GM21825 (cell line): ENCODE data around the gene COL1A1.

ENCODE experiments used
- ATAC-seq: cut with Tn5 transposase; IDR thresholded peaks from one replicate; pipeline ENCODE4 v1.9.1; 2021; ENCODE audit warnings: mild to moderate bottlenecking, moderate library complexity; ENCODE audit not compliant: unreplicated experiment

The COL1A1 gene

GRCh38 chr17:50144355-50144754 lies 57.1 kb downstream of the COL1A1 start:
- no peak for ATAC-seq

DNA sequence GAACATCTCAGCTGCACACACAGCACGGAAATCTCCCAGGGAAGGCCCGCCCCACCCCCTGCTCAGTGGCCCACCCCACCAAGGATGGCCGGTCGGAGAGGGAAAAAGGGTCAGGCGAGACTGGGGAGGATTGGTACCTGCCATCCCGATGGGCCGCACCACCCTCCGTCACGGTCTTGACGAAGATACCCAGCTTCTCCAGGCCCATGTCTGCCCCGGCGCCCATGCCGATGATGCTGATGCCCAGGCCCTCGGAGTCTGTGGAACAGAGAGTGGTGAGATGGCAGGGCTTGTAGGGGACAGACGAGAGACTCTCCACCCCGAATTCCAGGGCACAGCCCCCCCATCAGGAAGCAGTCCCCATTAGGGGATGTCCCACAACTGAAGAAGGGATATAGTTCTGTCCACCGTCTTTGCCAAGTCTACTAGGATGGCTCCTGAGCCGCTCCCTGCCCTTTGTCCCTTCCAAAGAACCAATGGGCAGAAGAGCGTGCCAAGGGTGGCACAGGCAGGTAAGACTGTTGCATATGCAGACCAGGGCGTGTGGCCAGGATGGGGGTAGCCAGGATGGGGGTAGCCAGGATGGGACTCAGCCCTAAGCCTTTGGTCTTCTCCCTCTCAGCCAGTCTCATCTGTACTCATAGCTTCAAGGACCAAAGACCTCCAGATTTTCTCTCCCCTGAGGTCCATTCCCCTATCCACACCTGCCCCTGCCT lies 57.8 kb downstream of the COL1A1 start:
- no peak for ATAC-seq

DNA sequence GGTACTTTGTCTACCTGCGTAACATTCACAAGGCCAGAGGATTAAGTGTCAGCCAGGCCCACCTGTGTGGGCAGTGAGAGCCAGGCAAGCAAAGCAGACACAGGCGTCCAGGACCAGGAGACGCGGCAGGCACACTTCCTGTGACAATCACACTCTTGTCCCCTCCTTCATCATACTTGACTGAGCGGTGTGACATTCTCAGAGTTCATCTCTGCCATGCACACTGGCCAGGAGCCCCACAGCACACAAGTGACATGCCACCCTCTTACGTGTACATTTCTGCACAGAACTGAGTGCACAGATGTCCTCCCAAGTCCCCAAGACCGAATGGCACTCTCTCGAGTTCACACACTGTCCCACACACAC lies 59.7 kb downstream of the COL1A1 start:
- no peak for ATAC-seq

DNA sequence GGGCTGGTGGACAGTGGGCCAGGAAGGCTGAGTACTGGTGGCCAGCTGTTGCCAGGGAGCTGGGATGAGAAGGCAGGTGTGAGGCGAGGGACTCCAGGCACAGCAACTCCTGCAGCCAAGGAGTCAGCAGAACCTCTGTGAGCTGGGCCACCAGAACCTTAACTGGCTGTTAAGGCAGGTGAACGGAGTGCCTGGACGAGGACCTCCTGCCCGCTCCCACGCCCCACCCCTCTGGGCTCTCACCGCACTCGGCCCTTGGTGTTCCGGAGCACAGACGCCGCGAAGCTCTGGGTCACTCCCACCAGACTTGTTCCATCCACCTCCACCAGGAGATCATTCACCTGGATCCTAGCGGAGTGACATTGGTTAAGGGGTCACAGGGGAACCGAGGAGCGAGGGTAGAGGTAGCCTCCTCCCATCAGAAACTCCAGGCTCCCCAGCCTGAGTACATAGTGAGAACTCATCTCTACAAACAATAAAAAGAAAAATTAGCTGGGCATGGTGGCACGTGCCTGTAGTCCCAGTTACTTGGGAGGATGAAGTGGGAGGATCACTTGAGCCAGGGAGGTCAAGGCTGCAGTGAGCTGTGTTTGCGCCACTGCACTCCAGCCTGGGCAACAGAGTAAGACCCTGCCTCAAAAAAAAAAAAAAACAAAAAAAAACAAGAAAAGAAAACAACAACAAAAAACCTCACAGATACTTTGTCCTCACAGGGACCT lies 60.2 kb downstream of the COL1A1 start:
- no peak for ATAC-seq

DNA sequence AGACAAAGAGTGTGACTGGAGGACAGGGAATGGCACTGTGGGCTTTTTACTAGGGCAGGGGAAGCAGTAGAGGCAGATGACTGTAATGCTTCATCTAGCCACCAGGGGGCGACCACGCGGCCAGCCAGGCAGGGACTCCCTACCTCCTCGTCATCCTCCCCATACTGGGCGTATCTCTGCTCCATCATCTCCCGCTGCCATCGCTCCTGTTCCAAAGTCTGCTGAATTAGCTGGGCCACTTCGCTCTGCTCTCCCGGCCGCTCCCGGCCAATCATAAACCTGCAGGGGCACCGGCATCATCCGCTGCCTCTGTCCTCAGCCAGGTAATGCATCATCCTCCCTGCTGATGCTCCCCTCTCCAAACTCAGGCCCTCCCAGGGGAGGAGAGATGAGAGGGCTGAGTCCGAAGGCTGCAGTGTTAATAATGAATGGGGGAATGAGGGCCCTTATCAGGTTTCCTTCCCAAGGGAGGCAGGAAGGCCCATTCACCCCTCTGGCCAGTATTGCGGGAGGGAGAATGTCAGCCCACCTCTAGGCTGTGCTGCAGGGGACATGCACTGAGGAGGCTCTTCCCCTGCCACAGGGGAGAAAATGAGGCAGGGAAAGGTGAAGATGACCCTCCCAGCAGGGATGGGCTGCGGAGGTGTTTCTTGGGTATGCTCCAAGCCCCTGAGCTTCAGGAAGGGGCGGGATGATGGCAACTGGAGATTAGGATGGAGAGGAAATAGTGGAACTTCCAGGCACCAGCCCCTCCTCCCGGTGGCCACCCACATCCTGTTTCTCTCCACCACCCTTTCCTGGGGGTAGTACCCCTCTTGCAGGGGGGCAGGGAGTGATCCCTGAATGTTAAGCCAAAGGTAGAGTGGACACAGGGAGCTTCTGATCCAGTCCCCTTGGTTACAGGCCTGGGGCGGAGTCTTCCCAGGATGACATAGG lies 61.2 kb downstream of the COL1A1 start:
- ATAC-seq = peak; percentile 48

DNA sequence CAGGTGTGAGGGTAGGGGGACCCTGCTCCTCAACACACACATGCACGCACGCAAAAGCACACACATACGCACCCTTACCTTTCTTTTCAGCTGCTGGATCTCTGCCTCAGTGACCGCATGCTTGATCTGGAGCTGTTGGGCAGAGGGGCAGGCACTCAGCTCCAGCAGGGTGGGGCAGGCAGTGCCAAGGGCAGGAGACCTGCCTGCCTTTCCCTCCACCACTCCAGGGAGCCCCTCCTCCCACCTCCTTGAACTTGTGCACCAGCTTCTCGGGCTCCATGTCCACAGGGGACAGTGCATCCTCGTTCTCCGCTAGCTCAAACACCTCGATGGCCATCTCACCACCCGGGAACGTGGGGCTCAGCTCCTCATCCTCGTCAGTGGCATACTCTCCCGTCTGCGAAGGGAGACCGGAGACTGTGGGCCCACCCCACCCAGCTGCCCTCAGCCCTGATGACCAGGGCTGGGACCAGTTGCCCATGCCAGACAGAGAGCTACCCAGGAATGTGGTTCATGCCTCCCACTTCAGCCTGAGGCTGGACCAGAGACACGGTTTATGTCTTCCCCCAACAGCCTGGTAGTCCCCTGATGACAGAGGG lies 62.1 kb downstream of the COL1A1 start:
- no peak for ATAC-seq

DNA sequence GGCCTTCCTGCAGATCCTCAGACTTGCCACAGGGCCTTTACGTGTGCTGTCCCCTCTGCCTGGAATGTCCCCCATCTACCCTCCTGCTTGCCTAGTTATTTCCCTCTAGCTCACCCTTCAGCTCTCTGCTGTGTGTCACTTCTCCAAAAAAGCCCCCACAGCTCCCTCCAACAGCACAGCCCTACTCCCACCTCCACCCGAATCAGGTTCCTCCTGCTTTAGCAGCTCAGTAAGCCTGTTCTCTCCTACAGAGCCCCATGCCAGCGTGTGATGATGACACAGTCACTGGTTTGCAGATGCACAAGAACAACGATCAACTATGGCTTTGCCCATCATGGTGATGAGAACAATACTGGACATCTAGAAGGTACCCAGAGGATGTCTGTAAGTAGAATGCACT lies 64.4 kb downstream of the COL1A1 start:
- ATAC-seq = no peak

GRCh38 chr17:50136096-50136687 lies 65.2 kb downstream of the COL1A1 start:
- ATAC-seq = no peak

DNA sequence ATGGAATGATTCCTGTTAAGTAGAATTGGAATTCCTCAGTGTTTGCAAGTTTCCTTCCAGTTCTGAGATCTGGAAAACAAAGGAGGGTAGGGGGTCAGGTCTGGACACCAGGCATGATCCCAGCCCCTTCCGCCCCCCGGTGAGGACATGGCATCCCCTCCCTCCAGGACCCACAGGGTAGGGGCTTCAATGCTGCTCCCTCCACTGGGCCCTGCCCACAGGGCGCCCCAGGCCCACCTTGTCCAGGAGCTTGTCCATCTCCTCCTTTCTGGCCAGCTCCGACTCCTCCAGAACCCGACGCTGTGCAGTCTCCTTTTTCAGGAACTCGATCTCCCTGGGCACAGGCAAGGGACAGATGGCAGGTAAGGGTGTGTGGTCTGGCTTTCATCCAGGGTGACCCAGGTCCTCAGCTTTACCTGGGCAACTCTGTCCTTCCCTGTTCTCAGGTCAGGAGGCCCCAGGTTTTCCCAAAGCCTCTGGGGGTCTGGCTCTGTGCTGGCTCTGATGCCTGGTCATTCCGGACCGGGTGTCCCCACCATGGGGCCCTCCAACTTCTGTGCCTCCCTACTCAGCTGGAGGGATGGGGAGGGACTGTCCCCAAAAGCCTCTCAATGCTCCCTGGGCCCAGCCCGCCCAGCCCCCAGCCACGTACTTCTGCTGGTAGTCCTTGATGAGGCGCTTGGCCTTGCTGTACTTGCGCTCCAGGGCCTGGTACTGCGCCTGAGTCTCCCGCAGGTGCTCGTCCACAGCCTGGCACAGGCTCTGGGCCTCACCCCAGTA lies 65.9 kb downstream of the COL1A1 start:
- no peak for ATAC-seq

DNA sequence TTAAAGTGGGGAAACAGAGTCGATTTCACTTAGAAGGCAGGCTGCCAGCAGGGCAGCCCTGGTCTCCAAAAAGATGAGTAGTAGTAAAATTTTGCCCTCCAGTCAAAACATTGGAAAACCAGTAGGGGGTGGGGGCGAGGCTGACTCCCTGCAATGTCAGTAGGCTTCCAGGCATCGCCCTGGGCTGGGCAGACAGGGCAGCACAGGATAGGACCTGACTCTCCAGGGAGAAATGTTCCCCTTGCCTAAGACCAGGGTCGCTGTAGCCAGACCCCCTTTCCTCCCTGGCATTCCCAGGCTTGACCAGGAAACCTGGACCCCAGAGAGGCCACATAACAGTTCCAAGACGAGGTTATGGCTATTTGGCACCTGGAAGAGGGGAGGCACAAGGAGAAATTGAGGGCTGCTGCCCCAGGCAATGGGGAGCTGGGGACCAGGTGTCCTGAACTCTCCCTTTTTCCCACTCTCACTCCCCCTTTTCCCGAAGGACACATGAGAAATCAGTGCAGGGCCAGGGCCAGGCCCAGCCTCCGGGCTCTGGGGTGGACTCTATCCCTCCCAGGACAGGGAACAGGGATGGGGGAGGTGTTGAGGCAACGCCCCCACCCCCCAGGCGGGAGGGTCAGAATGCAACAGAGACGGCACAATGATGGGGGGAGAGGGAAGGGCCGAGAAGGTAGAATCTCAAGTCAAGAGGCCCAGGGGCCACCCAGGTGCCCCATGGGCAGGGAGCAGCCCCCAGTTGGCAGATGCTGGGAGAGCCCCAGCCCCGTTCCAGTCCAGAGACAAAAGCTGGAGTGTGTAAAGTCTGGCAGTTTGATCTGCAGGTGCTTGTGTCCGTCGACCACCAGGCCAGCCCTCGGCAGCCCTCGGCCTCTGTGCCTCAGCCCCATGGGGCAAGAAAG lies 67.0 kb downstream of the COL1A1 start:
- ATAC-seq = no peak

DNA sequence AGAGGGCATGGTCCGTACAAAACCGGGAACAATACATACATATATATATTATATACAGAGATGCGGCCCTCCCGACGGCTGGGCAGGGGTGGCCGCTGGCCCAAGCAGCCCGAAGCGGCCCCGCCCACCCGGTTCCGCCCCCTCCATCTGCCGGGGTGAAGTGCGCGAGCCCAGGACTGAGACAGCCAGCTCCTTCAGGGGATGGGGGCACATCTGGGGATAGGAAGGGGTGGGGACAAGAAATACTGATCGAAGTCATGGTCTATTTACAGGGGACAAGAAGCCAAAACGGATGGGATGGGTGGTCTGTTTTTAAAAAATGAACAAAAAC lies 67.7 kb downstream of the COL1A1 start:
- ATAC-seq = no peak
